Peyer's patch (tissue), 4 donors: ENCODE results near the gene PTRH1. TPM values are rescaled to one million over a fixed set of nuclear protein-coding genes. Genes with fewer than 3 reads are reported as not detected.

Experiments
- DNase-seq, 3 donors: peaks; one replicate each; pipeline ENCODE4 v3.0.0-alpha.2; 2017 to 2019
- H3K27ac ChIP-seq, 4 donors: fragments of 200-600 bp; sonication (generic); one replicate each; pipeline ENCODE4 v1.5.1; 2016 to 2019
- H3K27me3 ChIP-seq, 2 donors: fragments of 200-600 bp; sonication (generic); one replicate each; pipeline ENCODE4 v1.5.1; 2019
- H3K36me3 ChIP-seq, 3 donors: fragments of 200-600 bp; sonication (generic); one replicate each; pipeline ENCODE4 v1.5.1; 2016 to 2019
- H3K4me1 ChIP-seq, 4 donors: fragments of 200-600 bp; sonication (generic); one replicate each; pipeline ENCODE4 v1.5.1; 2016 to 2019
- H3K4me3 ChIP-seq, 4 donors: fragments of 200-600 bp; sonication (generic); 1 replicate in 3 of 4; 2 replicates in 1 of 4; pipeline ENCODE4 v1.5.1; 2016 to 2019; ENCODE audit warnings: mild to moderate bottlenecking in 1 of 4
- H3K9me3 ChIP-seq, 4 donors: fragments of 200-600 bp; sonication (generic); one replicate each; pipeline ENCODE4 v1.5.1; 2016 to 2019; ENCODE audit warnings: mild to moderate bottlenecking in 1 of 4
- POLR2A ChIP-seq, 2 donors: fragments of 450-650 bp; IDR thresholded peaks; one replicate each; pipeline ENCODE4 v1.5.1; 2017; ENCODE audit warnings: antibody characterized with exemption in 2 of 2, mild to moderate bottlenecking in 2 of 2, moderate library complexity in 2 of 2
- total RNA-seq, 4 donors: library from RNA; depleted of rRNA; stranded (reverse); fragments of >200 nt; gene quantifications; one replicate each; pipeline ENCODE4 v1.1.0, GENCODE V29; 2016
- TF ChIP-seq, protein P1 (sequence below), 6 experiments: fragments of 450-650 bp in 4 of 6; fragments of 200-600 bp in 2 of 6; sonication (generic) in 1 of 6; IDR thresholded peaks; one replicate each; pipeline ENCODE4 v1.5.1; 2017 to 2019; ENCODE audit warnings: antibody characterized with exemption in 6 of 6, mild to moderate bottlenecking in 3 of 6, moderate library complexity in 1 of 6

Gene PTRH1
- total RNA-seq, 4 donors from 2014 or later = 5.2 to 14.9 (median 7.9) TPM; not detected in 1

DNA sequence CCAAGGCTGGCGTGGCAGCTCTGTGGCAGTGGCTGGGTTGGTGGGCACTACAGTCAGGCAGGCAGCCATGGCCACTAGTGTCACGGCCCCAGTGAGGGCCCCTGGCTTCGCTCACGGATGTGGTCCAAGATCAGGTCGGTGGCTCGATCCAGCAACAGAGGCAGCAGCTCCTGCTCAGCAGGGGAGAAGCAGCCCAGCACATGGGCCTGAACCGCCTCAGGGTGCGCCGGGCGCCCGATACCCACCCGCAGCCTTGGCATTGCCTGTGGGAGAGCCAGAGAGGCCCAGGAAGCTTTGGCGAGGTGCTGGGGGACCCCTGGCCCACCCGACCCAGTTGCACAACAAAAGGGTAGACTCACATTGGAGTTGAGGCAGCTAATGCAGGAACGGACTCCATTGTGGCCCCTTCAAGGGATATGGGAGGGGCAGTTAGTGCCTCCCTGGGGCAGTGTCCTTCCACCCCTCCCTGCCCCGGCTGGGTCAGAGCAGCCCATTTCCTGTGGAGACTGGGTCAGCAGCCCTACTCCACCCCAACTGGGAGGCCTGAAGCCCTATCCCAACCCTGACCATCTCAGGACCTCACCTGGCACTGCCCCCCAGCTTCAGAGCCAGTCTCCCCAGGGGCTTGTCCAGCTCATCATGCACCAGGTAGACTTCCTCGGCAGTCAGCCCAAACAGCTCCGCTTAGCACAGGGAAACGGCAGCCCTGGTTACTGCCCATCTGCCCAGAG lies 1.3 kb downstream of the PTRH1 start:
- H3K27me3 ChIP-seq = no peaks in the 10 kb centered on the region
- no peaks in the 10 kb centered on the region for H3K9me3 ChIP-seq
- H3K4me3 ChIP-seq = peak overlapping the region in 3 of 4 donors; percentile 68 to 78 (median 69)
- no peak overlapping the region for H3K27ac ChIP-seq
- peaks cover 0 to 15% (median 8%) of the 10 kb centered on the region in 4 donors for H3K4me1 ChIP-seq
- no peaks in the 10 kb centered on the region for H3K36me3 ChIP-seq
- TF ChIP-seq POLR2A (IDR thresholded peaks at IDR 0.05) = no peak
- TF ChIP-seq, protein P1, sequence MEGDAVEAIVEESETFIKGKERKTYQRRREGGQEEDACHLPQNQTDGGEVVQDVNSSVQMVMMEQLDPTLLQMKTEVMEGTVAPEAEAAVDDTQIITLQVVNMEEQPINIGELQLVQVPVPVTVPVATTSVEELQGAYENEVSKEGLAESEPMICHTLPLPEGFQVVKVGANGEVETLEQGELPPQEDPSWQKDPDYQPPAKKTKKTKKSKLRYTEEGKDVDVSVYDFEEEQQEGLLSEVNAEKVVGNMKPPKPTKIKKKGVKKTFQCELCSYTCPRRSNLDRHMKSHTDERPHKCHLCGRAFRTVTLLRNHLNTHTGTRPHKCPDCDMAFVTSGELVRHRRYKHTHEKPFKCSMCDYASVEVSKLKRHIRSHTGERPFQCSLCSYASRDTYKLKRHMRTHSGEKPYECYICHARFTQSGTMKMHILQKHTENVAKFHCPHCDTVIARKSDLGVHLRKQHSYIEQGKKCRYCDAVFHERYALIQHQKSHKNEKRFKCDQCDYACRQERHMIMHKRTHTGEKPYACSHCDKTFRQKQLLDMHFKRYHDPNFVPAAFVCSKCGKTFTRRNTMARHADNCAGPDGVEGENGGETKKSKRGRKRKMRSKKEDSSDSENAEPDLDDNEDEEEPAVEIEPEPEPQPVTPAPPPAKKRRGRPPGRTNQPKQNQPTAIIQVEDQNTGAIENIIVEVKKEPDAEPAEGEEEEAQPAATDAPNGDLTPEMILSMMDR (IDR thresholded peaks at IDR 0.05) = no peak
- no peak for DNase-seq

- H3K4me3 ChIP-seq = no peak overlapping the region
- DNase-seq = no peak
- TF ChIP-seq, protein P1 (IDR thresholded peaks at IDR 0.05) = no peak
- TF ChIP-seq POLR2A (IDR thresholded peaks at IDR 0.05) = no peak
- peaks cover 0 to 15% (median 8%) of the 10 kb centered on the region in 4 donors for H3K4me1 ChIP-seq
- no peaks in the 10 kb centered on the region for H3K9me3 ChIP-seq
- no peak overlapping the region for H3K27ac ChIP-seq
- no peaks in the 10 kb centered on the region for H3K27me3 ChIP-seq
- no peaks in the 10 kb centered on the region for H3K36me3 ChIP-seq
Observed at GRCh38 chr9:127712867-127713266, 2.6 kb downstream of the PTRH1 start.

DNA sequence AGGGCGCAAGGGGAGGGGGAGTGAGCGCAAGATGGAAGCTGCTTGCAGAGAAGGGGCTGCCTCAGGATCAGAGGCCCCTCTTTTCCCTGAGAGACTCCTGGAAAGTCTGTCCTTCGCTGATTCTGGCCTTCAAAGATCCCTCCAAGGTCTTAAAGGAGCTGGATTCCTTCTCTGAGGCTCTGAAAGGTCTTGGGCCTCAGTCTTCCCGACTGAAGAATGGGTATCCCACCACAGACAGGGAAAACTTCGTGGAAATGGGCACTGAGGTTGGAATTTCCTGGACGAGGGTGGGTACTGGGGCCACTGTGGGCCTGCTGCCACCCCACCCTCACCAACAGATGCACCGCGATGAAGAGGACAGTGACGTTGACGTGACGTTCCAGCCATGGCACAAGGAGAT lies 3.1 kb downstream of the PTRH1 start:
- TF ChIP-seq, protein P1 (IDR thresholded peaks at IDR 0.05) = no peak
- TF ChIP-seq POLR2A (IDR thresholded peaks at IDR 0.05) = no peak
- no peak for DNase-seq
- Histone ChIP-seq H3K27me3 (no peaks in the 10 kb centered on the region), H3K4me3 (no peak overlapping the region), H3K27ac (no peak overlapping the region), H3K9me3 (no peaks in the 10 kb centered on the region), H3K36me3 (no peaks in the 10 kb centered on the region), H3K4me1 (peaks cover 0 to 15% (median 8%) of the 10 kb centered on the region in 4 donors)

GRCh38 chr9:127711831-127712274 lies 3.6 kb downstream of the PTRH1 start:
- no peaks in the 10 kb centered on the region for H3K36me3 ChIP-seq
- no peak overlapping the region for H3K27ac ChIP-seq
- peaks cover 0 to 15% (median 8%) of the 10 kb centered on the region in 4 donors for H3K4me1 ChIP-seq
- H3K27me3 ChIP-seq = no peaks in the 10 kb centered on the region
- TF ChIP-seq, protein P1 (IDR thresholded peaks at IDR 0.05) = no peak
- no peak for TF ChIP-seq POLR2A (IDR thresholded peaks at IDR 0.05)
- DNase-seq = no peak
- H3K4me3 ChIP-seq = no peak overlapping the region
- H3K9me3 ChIP-seq = no peaks in the 10 kb centered on the region

GRCh38 chr9:127711226-127711701 lies 4.2 kb downstream of the PTRH1 start:
- Histone ChIP-seq H3K4me1 (peaks cover 0 to 13% (median 8%) of the 10 kb centered on the region in 4 donors), H3K4me3 (no peak overlapping the region), H3K27ac (no peak overlapping the region), H3K27me3 (no peaks in the 10 kb centered on the region), H3K36me3 (no peaks in the 10 kb centered on the region), H3K9me3 (no peaks in the 10 kb centered on the region)
- no peak for DNase-seq
- no peak for TF ChIP-seq POLR2A (IDR thresholded peaks at IDR 0.05)
- TF ChIP-seq, protein P1 (IDR thresholded peaks at IDR 0.05) = no peak
